Thyroid gland (tissue), 4 donors: ENCODE results near the gene HSP90AA1. TPM values are rescaled to one million over a fixed set of nuclear protein-coding genes. Genes with fewer than 3 reads are reported as not detected.
A peak's percentile ranks its signal among the peaks of the same experiment; 100 is the strongest.

Experiments
- DNase-seq, 2 donors: peaks; one replicate each; pipeline ENCODE4 v3.0.0-alpha.2; 2019
- H3K27ac ChIP-seq, 3 donors: fragments of 200-600 bp; sonication (generic); 1 replicate in 2 of 3; 2 replicates in 1 of 3; pipeline ENCODE4 v1.5.1; 2016 to 2019; ENCODE audit warnings: mild to moderate bottlenecking in 1 of 3, moderate library complexity in 1 of 3
- H3K27me3 ChIP-seq: fragments of 200-600 bp; sonication (generic); one replicate; pipeline ENCODE4 v1.5.1; 2019
- H3K36me3 ChIP-seq, 2 donors: fragments of 200-600 bp; sonication (generic); one replicate each; pipeline ENCODE4 v1.5.1; 2016 to 2019
- H3K4me1 ChIP-seq, 2 donors: fragments of 200-600 bp; sonication (generic); one replicate each; pipeline ENCODE4 v1.5.1; 2017 to 2019
- H3K4me3 ChIP-seq, 3 donors: fragments of 200-600 bp; sonication (generic); replicated peaks in 1 of 3; 1 replicate in 2 of 3; 2 replicates in 1 of 3; pipeline ENCODE4 v1.5.1; 2016; ENCODE audit warnings: mild to moderate bottlenecking in 1 of 3
- H3K9me3 ChIP-seq: fragments of 200-600 bp; sonication (generic); one replicate; pipeline ENCODE4 v1.5.1; 2017
- POLR2A ChIP-seq, 2 donors: fragments of 450-650 bp; IDR thresholded peaks; one replicate each; pipeline ENCODE4 v1.6.1; 2017; ENCODE audit warnings: antibody characterized with exemption in 2 of 2, mild to moderate bottlenecking in 2 of 2, moderate library complexity in 1 of 2
- WGBS, 2 donors: methylation state at CpG; one replicate each; pipeline ENCODE4 v1.1.5; 2017; 5-methylcytosine and 5-hydroxymethylcytosine counted together
- intact Hi-C: fragments of 100-400 bp; cut with DNase I; formaldehyde crosslinking; loops from one replicate; pipeline ENCODE4 v1.15.1; 2023
- total RNA-seq, 4 donors: library from RNA; depleted of rRNA; stranded (reverse); fragments of >200 nt; gene quantifications; one replicate each; pipeline ENCODE4 v1.2.3, GENCODE V29; 2016
- TF ChIP-seq, protein P1 (sequence below), 6 experiments: fragments of 200-600 bp in 3 of 6; fragments of 450-650 bp in 3 of 6; sonication (generic) in 3 of 6; IDR thresholded peaks; one replicate each; pipeline ENCODE4 v1.5.1; 2016 to 2019; ENCODE audit warnings: antibody characterized with exemption in 6 of 6, mild to moderate bottlenecking in 2 of 6, inconsistent platforms in 1 of 6, moderate library complexity in 1 of 6

HSP90AA1 gene
- total RNA-seq, 4 donors from 2014 or later, result 217 to 405 (median 278) TPM

DNA sequence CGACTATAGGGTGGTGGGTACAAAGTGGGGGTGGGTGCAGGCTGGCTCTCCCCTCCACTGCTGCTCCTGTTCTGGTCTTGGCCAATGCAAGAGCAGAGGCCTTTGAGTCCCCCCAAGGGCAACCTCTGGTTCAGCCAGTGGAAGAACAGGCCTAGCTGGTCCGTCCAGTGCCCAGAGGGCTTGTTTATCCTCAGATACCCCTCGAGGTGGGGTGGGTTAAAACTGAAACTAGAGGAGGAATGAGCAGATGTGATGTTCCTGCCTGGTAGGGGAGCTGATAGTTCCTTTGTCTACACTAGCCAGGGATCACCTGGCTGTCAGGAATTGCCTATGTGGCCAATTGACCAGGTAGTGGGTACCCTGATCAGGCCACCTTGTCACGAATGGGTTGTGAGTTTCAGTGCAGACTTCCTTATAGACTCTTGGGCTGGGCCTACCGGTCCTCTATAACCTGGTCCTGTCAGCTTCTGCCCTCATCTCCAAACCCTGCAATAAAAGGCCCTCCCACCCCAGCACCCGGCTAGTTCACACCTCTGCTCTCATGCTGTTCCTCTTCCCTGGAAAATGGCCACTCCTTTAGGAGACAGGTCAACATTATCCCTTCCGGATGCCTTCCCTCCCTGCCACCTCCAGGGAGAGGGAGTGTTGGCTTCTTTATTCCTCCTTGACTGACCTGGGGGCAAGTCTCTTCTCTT is 10.7 kb upstream of the HSP90AA1 start:
- H3K27me3 ChIP-seq, result no peaks in the 10 kb centered on the region
- intact Hi-C loops, result loop anchor here (5.0 to 10.0 kb wide), 3 partner anchors 35 to 133 kb away; partner anchors contain the start of gene DYNC1H1
- H3K36me3 ChIP-seq, result no peaks in the 10 kb centered on the region
- H3K4me3 ChIP-seq, result no peak overlapping the region
- TF ChIP-seq, protein P1, sequence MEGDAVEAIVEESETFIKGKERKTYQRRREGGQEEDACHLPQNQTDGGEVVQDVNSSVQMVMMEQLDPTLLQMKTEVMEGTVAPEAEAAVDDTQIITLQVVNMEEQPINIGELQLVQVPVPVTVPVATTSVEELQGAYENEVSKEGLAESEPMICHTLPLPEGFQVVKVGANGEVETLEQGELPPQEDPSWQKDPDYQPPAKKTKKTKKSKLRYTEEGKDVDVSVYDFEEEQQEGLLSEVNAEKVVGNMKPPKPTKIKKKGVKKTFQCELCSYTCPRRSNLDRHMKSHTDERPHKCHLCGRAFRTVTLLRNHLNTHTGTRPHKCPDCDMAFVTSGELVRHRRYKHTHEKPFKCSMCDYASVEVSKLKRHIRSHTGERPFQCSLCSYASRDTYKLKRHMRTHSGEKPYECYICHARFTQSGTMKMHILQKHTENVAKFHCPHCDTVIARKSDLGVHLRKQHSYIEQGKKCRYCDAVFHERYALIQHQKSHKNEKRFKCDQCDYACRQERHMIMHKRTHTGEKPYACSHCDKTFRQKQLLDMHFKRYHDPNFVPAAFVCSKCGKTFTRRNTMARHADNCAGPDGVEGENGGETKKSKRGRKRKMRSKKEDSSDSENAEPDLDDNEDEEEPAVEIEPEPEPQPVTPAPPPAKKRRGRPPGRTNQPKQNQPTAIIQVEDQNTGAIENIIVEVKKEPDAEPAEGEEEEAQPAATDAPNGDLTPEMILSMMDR (IDR thresholded peaks at IDR 0.05), result no peak
- TF ChIP-seq POLR2A (IDR thresholded peaks at IDR 0.05), result no peak
- 50 to 66% methylated on average over 7 of the region's 7 CpGs for WGBS, 2 donors
- peaks cover 10 to 24% of the 10 kb centered on the region in 2 donors for H3K4me1 ChIP-seq
- DNase-seq, result peak; percentile 59 to 60
- peak overlapping the region; percentile 51 to 55 (median 52) for H3K27ac ChIP-seq
- H3K9me3 ChIP-seq, result no peaks in the 10 kb centered on the region

DNA sequence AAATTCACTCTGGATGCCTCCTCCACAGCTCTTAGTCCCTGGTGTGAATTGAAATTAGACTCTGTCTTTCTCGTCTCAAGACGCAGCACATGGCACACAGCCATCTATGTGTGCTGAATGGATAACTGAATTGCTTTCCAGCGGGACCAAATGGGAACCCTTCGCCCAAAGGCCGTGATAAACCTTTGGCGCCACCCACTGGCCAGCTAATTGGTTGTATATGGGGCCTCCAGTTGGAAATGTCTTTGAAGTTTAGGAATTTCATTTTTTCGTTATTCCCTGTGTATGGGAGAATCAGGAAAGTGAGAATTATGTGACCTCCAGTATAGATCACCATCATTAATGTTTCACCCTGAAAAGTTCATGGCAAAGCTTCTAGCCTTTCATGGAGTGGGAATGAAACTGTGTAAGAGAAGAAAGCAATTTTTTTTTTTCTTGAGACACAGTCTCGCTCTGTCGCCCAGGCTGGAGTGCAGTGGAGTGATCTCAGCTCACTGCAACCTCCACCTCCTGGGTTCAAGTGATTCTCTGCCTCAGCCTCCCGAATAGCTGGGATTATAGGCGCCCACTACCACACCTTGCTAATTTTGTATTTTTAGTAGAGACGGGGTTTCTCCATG is 9.8 kb upstream of the HSP90AA1 start:
- intact Hi-C loops, result loop anchor here (5.0 to 10.0 kb wide), 3 partner anchors 34 to 132 kb away; partner anchors contain the start of gene DYNC1H1
- no peaks in the 10 kb centered on the region for H3K9me3 ChIP-seq
- H3K27me3 ChIP-seq, result no peaks in the 10 kb centered on the region
- TF ChIP-seq POLR2A (IDR thresholded peaks at IDR 0.05), result no peak
- TF ChIP-seq, protein P1 (IDR thresholded peaks at IDR 0.05), result peak; percentile 48 to 91 (median 78)
- H3K36me3 ChIP-seq, result no peaks in the 10 kb centered on the region
- peak overlapping the region; percentile 51 to 55 (median 52) for H3K27ac ChIP-seq
- H3K4me3 ChIP-seq, result no peak overlapping the region
- peak; percentile 96 to 97 for DNase-seq
- WGBS, 2 donors, result 20 to 23% methylated on average over 12 of the region's 12 CpGs
- peaks cover 12 to 24% of the 10 kb centered on the region in 2 donors for H3K4me1 ChIP-seq

DNA sequence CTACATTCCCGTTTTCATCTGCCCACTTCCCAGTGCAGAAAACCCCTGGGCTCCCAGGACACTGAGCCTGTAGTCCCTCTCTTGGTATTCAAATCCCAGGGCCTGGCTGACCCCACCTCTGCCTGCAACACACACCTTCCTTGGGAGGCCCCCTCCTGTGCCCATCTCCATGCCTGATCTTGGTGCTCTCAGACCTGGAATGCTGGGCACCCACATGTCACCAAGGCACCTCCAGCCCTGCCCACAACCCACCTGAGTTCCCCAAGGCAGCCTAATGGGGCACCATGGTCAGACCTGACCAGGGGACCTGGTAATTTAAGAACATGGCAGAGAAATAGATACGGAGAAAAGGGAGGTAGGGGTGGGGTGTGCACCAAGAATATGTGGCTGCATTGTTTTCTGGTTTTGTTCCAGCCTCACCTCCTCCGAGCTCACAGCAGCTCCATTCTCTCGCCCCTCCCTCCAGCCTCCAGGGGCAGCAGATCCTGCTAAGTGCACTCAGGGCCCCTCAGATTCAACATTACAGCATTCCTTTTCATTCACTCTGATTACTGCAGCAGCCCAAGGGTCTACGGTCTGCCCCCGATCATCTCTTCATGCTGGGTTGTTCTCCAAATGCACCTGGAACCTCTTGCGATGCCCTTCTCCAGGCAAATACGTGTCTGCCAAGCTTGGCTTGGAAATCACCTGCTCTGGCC is 9.2 kb upstream of the HSP90AA1 start:
- H3K4me1 ChIP-seq, result peaks cover 17 to 24% of the 10 kb centered on the region in 2 donors
- H3K9me3 ChIP-seq, result no peaks in the 10 kb centered on the region
- peak overlapping the region in 2 of 3 donors; percentile 42 to 51 for H3K27ac ChIP-seq
- no peaks in the 10 kb centered on the region for H3K36me3 ChIP-seq
- DNase-seq, result no peak
- no peaks in the 10 kb centered on the region for H3K27me3 ChIP-seq
- no peak overlapping the region for H3K4me3 ChIP-seq
- 31 to 36% methylated on average over 8 of the region's 8 CpGs for WGBS, 2 donors
- intact Hi-C loops, result loop anchor here (5.0 to 10.0 kb wide), 3 partner anchors 34 to 131 kb away; partner anchors contain the start of gene DYNC1H1
- TF ChIP-seq, protein P1 (IDR thresholded peaks at IDR 0.05), result no peak
- no peak for TF ChIP-seq POLR2A (IDR thresholded peaks at IDR 0.05)

DNA sequence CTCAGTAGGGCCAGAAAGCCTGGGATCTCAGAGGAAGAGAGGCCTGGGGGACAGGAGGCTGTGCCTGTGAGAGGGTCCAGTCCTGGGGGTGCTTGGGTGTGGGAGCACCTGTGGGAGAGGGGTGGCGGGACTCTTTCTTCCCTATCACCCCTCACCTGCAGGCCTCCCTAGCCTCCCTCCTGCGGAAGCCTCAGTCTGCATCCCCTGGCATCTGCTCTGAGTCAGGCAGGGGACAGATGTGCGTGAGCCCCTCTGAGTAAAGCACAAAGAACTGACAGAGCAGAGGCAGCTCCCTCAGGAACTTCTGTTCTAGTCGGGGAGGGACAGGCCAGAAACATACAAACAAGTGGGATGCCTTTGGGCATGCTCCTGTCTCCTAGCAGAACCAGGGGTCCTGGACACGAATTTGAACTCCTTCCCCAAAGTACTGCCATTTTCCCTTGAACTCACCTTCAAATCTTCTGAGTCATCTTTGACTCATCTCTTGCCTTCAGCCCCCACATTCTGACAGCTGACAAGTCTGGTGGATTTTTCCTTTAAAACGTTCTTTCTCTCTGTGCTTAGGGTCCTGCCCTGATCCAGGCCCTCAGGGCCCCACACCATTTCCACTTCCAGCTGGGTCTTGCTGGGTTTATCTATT is 8.5 kb upstream of the HSP90AA1 start:
- Histone ChIP-seq H3K27me3 (no peaks in the 10 kb centered on the region), H3K4me3 (no peak overlapping the region), H3K4me1 (peaks cover 17 to 24% of the 10 kb centered on the region in 2 donors), H3K27ac (no peak overlapping the region), H3K9me3 (no peaks in the 10 kb centered on the region), H3K36me3 (no peaks in the 10 kb centered on the region)
- 78 to 84% methylated on average over 5 to 6 of the region's 6 CpGs for WGBS, 2 donors
- no peak for DNase-seq
- intact Hi-C loops, result loop anchor here (5.0 to 10.0 kb wide), 3 partner anchors 33 to 131 kb away; partner anchors contain the start of gene DYNC1H1
- TF ChIP-seq, protein P1 (IDR thresholded peaks at IDR 0.05), result no peak
- no peak for TF ChIP-seq POLR2A (IDR thresholded peaks at IDR 0.05)
